Cardiac muscle cell (in vitro differentiated cells and primary cell): ENCODE data around the gene NCOA4. TPM values are rescaled to one million over a fixed set of nuclear protein-coding genes. Genes with fewer than 3 reads are reported as not detected.

Source experiments
- DNase-seq, 2 donors: peaks; one replicate each; pipeline versions ENCODE4 v3.0.0 to v3.0.0-alpha.2; 2010 to 2017; ENCODE audit warnings: low read depth in 1 of 2, low spot score in 1 of 2
- H3K27ac ChIP-seq: fragments of 200-600 bp; sonication (generic); 2 replicates; pipeline ENCODE4 v1.5.1; 2016
- H3K27me3 ChIP-seq: fragments of 200-600 bp; sonication (generic); 2 replicates; pipeline ENCODE4 v1.6.0; 2016; ENCODE audit warnings: control low read depth
- H3K36me3 ChIP-seq: fragments of 200-600 bp; sonication (generic); 2 replicates; pipeline ENCODE4 v1.5.1; 2016; ENCODE audit warnings: control low read depth
- H3K4me1 ChIP-seq: fragments of 200-600 bp; sonication (generic); 2 replicates; pipeline ENCODE4 v1.8.1; 2017; ENCODE audit warnings: low read depth, mild to moderate bottlenecking, mixed run types
- H3K4me3 ChIP-seq: fragments of 200-600 bp; sonication (generic); 2 replicates; pipeline ENCODE4 v1.5.1; 2016; ENCODE audit warnings: mild to moderate bottlenecking
- H3K9me3 ChIP-seq: fragments of 200-600 bp; sonication (generic); 2 replicates; pipeline ENCODE4 v1.5.1; 2017; ENCODE audit warnings: low read depth, mild to moderate bottlenecking, control low read depth
- CTCF ChIP-seq: IDR thresholded peaks from 2 replicates; pipeline ENCODE4 v1.5.1; 2012; ENCODE audit warnings: low read depth, mild to moderate bottlenecking, low read length
- polyA plus RNA-seq: library from polyadenylated mRNA; unstranded; fragments of >200 nt; fragmentation: Nextera tagmentation; extraction: Ambion mirVana; gene quantifications from 2 replicates; pipeline ENCODE4 v1.2.1, GENCODE V29; 2016
- total RNA-seq: library from RNA; depleted of rRNA; stranded (reverse); fragments of >200 nt; gene quantifications from 2 replicates; pipeline ENCODE4 v1.2.3, GENCODE V29; 2016

NCOA4 gene
- total and polyA plus RNA-seq, 2 experiments from 2014 or later, result 149 to 292 TPM

GRCh38 chr10:46028584-46029460 lies 1.6 kb downstream of the NCOA4 start:
- TF ChIP-seq CTCF, result peak; percentile 71
- Histone ChIP-seq H3K36me3 (no peaks in the 10 kb centered on the region), H3K27me3 (no peaks in the 10 kb centered on the region), H3K4me1 (peaks cover 46% of the 10 kb centered on the region), H3K4me3 (peak overlapping the region; percentile 77), H3K27ac (peak overlapping the region; percentile 91), H3K9me3 (no peaks in the 10 kb centered on the region)
- DNase-seq, result peak; percentile 55 to 78

- DNase-seq, result peak in 1 of 2 donors; percentile 51
Observed at GRCh38 chr10:46026106-46026505, 4.3 kb downstream of the NCOA4 start.

GRCh38 chr10:46025406-46025805 lies 5.0 kb downstream of the NCOA4 start:
- DNase-seq, result no peak
- H3K4me1 ChIP-seq, result peaks cover 55% of the 10 kb centered on the region
- no peak overlapping the region for H3K4me3 ChIP-seq
- no peaks in the 10 kb centered on the region for H3K9me3 ChIP-seq
- H3K27me3 ChIP-seq, result no peaks in the 10 kb centered on the region
- H3K36me3 ChIP-seq, result no peaks in the 10 kb centered on the region
- H3K27ac ChIP-seq, result peak overlapping the region; percentile 49
- no peak for TF ChIP-seq CTCF

More at GRCh38 chr10:46026106-46026505, 4.3 kb downstream of the NCOA4 start:
- H3K4me3 ChIP-seq, result no peak overlapping the region
- H3K4me1 ChIP-seq, result peaks cover 48% of the 10 kb centered on the region
- H3K9me3 ChIP-seq, result no peaks in the 10 kb centered on the region
- no peak for TF ChIP-seq CTCF
- H3K36me3 ChIP-seq, result no peaks in the 10 kb centered on the region
- no peaks in the 10 kb centered on the region for H3K27me3 ChIP-seq
- H3K27ac ChIP-seq, result peak overlapping the region; percentile 49

GRCh38 chr10:46024948-46025347 lies 5.5 kb downstream of the NCOA4 start:
- no peak overlapping the region for H3K4me3 ChIP-seq
- peaks cover 59% of the 10 kb centered on the region for H3K4me1 ChIP-seq
- TF ChIP-seq CTCF, result no peak
- DNase-seq, result no peak
- H3K27ac ChIP-seq, result peak overlapping the region; percentile 49
- H3K27me3 ChIP-seq, result no peaks in the 10 kb centered on the region
- H3K36me3 ChIP-seq, result no peaks in the 10 kb centered on the region
- H3K9me3 ChIP-seq, result no peaks in the 10 kb centered on the region

- Histone ChIP-seq H3K27me3 (no peaks in the 10 kb centered on the region), H3K27ac (peak overlapping the region; percentile 86), H3K9me3 (no peaks in the 10 kb centered on the region), H3K36me3 (no peaks in the 10 kb centered on the region), H3K4me1 (peaks cover 64% of the 10 kb centered on the region), H3K4me3 (peak overlapping the region; percentile 61)
- TF ChIP-seq CTCF, result peak; percentile 32
- peak; percentile 93 to 96 for DNase-seq
Observed at GRCh38 chr10:46022978-46023702, 7.3 kb downstream of the NCOA4 start.
